Fibroblast of lung (primary cell): Measurements from ENCODE around the gene NMT1.

Experiments used
- EZH2 ChIP-seq: IDR thresholded peaks from 2 replicates; pipeline ENCODE4 v1.5.1; 2012; ENCODE audit warnings: low read length, control low read depth, mild to moderate bottlenecking; ENCODE audit errors: missing control alignments
- TF ChIP-seq, protein P1 (sequence below), 2 donors: IDR thresholded peaks in 1 of 2; conservative IDR thresholded peaks in 1 of 2; 1 replicate in 1 of 2; 2 replicates in 1 of 2; pipeline ENCODE4 v1.5.1; 2011 to 2012; ENCODE audit warnings: low read length in 2 of 2, control low read depth in 1 of 2, inconsistent platforms in 1 of 2, low read depth in 1 of 2, mild to moderate bottlenecking in 1 of 2

DNA sequence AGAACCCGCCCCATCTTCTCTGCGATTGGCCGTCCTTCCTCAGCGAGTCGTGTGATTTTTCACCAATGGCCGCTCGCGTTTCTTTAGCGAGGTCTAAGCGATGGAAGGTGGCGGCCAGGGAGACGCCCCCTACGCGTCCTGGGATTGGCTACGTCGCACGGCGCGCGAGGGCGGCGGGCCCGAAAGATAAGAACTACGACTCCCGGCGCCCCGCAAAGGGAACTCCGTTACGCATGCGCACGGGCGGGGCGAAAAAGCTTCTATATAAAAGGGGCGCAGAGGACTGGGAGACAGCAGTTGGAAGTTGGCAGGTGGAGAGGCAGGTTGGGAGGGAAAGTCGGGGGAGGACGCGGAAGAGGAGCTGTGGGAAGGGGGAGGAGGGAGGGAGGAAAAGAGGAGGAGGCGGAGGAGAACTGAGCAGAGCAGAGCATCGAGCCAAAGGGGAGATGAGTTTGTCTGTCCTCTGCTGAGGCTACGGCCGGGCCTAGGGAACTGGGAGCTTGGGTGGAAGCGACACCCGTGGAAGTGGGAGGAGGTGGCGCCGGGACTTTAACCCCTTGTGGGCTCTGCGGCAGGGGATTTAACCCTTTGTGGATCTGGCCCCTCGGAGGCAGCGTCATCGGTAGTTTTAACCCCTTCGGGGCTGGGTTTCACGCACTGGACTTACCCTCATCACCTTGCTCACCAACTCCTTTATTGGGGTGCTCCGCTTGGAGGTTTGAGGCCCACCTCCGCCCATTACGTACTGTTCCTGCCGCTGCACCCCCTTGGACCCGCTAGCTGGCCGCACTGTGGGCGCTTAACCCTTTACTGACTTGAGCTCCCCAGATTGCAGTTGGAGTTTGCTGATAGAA lies 87.3 kb downstream of the NMT1 start, which contains the start of gene HEXIM1:
- TF ChIP-seq, protein P1, sequence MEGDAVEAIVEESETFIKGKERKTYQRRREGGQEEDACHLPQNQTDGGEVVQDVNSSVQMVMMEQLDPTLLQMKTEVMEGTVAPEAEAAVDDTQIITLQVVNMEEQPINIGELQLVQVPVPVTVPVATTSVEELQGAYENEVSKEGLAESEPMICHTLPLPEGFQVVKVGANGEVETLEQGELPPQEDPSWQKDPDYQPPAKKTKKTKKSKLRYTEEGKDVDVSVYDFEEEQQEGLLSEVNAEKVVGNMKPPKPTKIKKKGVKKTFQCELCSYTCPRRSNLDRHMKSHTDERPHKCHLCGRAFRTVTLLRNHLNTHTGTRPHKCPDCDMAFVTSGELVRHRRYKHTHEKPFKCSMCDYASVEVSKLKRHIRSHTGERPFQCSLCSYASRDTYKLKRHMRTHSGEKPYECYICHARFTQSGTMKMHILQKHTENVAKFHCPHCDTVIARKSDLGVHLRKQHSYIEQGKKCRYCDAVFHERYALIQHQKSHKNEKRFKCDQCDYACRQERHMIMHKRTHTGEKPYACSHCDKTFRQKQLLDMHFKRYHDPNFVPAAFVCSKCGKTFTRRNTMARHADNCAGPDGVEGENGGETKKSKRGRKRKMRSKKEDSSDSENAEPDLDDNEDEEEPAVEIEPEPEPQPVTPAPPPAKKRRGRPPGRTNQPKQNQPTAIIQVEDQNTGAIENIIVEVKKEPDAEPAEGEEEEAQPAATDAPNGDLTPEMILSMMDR (conservative IDR thresholded peaks at IDR 0.05 in 1 of 2, IDR thresholded peaks at IDR 0.05 in 1 of 2; ENCODE audit: low read depth in 1 of 2, low read length in 2 of 2): no peak
- TF ChIP-seq EZH2: no peak
